SK-N-SH treated with all-trans-retinoic acid at 6 μM for 48 hours (cell line): ENCODE data around the gene SLC35F4.

Experiments
- TCF4 ChIP-seq: fragments of 250-450 bp; sonication (Bioruptor Pico); IDR thresholded peaks from 2 replicates; pipeline ENCODE4 v1.8.0; 2021; ENCODE audit warnings: mild to moderate bottlenecking, moderate library complexity, borderline replicate concordance
- ZC3H10 ChIP-seq: fragments of 250-450 bp; sonication (Bioruptor Pico); IDR thresholded peaks from 2 replicates; pipeline ENCODE4 v1.5.1; 2021; ENCODE audit warnings: mild to moderate bottlenecking, moderate library complexity
- ZFP3 ChIP-seq: fragments of 250-450 bp; sonication (Bioruptor Pico); IDR thresholded peaks from 2 replicates; pipeline ENCODE4 v1.5.0; 2020; ENCODE audit warnings: mild to moderate bottlenecking, moderate library complexity
- TF ChIP-seq, protein P1 (sequence below): fragments of 250-450 bp; sonication (Bioruptor Pico); IDR thresholded peaks from 2 replicates; pipeline ENCODE4 v1.8.0; 2021; ENCODE audit warnings: low read depth, mild to moderate bottlenecking, moderate library complexity, borderline replicate concordance

DNA sequence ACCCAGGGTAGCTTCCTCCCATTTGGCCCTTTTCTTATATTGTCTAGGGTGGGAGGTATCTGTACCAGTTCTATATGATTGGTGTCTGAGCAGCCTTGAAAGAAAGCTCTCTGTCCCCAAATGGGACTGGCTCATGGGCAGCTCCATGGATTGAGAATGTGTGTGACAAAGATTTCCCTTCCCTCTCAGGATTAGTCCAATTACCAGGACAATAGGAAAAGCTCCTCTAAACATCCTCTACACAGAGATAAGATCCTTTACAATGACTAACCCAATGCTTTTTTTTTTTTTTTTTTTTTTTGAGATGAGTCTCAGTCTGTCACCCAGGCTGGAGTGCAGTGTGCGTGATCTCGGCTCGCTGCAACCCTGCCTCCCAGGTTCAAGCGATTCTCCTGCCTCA lies 112.1 kb downstream of the SLC35F4 start:
- TF ChIP-seq ZC3H10 (CRISPR knock-in tag), result no peak
- TF ChIP-seq, protein P1, sequence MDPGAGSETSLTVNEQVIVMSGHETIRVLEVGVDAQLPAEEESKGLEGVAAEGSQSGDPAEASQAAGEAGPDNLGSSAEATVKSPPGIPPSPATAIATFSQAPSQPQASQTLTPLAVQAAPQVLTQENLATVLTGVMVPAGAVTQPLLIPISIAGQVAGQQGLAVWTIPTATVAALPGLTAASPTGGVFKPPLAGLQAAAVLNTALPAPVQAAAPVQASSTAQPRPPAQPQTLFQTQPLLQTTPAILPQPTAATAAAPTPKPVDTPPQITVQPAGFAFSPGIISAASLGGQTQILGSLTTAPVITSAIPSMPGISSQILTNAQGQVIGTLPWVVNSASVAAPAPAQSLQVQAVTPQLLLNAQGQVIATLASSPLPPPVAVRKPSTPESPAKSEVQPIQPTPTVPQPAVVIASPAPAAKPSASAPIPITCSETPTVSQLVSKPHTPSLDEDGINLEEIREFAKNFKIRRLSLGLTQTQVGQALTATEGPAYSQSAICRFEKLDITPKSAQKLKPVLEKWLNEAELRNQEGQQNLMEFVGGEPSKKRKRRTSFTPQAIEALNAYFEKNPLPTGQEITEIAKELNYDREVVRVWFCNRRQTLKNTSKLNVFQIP (CRISPR knock-in tag), result no peak
- no peak for TF ChIP-seq TCF4 (CRISPR knock-in tag)
- TF ChIP-seq ZFP3 (CRISPR knock-in tag), result no peak
